HG03135 (cell line): ENCODE data around the gene NCOR1.
"Not testable (repeated sequence)": the region's sequence is repeated elsewhere in the genome, so short reads cannot be mapped to it uniquely, and the experiment has no call there.

Experiments used
- ATAC-seq: cut with Tn5 transposase; IDR thresholded peaks from one replicate; pipeline ENCODE4 v1.9.1; 2021; ENCODE audit warnings: mild to moderate bottlenecking, moderate library complexity; ENCODE audit not compliant: unreplicated experiment

Gene NCOR1

DNA sequence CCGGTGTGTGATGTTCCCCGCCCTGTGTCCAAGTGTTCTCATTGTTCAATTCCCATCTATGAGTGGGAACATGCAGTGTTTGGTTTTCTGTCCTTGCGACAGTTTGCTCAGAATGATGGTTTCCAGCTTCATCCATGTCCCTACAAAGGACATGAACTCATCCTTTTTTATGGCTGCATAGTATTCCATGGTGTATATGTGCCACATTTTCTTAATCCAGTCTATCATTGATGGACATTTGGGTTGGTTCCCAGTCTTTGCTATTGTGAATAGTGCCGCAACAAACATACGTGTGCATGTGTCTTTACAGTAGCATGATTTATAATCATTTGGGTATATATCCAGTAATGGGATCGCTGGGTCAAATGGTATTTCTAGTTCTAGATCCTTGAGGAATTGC, 63.0 kb downstream of the NCOR1 start:
- not testable (repeated sequence) for ATAC-seq

DNA sequence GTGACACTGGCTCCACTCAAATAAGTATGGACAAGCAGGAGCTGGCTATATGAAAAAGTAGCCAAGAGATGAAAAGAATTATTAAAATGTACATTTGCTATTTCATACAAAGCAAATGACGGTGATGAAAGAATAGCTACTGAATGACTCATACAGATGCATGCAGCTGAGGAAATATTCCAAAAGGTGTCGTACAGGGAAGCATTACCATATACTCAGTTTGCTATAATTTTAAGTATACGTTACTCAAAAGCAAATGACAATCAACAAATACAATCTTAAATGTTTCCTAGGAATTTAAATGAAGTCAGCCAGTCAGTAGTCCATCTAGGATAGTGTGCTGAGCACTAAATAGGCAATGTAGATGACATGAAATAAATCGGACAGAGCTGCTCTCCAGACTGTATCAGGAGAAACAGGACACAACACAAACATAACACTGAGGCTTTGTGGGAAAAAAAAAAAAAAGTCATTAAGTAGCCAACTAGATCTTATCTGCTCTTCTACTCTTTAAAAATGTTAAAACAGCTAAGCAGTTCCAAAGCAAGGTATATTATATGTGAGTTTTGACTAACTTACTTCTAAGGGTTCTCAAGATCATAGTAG, 65.0 kb downstream of the NCOR1 start:
- no peak for ATAC-seq

DNA sequence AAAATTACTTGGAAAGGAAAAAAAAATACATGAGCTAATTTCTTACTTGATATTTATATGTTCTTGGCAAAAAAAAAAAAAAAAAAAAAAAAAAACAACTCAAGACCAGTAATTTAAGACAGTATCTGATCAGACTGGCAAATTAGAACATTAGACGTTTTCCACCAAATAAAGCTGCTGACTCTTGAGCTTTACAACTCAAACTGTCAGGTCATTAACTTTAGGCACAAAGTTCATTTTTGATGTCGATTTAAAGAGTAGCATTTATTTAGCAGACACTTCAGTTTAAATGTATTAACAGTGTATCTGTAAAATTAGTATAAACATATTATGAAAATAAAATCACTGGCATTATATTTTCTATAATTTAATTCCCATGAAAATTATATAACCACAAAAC, 66.7 kb downstream of the NCOR1 start:
- ATAC-seq, result no peak

DNA sequence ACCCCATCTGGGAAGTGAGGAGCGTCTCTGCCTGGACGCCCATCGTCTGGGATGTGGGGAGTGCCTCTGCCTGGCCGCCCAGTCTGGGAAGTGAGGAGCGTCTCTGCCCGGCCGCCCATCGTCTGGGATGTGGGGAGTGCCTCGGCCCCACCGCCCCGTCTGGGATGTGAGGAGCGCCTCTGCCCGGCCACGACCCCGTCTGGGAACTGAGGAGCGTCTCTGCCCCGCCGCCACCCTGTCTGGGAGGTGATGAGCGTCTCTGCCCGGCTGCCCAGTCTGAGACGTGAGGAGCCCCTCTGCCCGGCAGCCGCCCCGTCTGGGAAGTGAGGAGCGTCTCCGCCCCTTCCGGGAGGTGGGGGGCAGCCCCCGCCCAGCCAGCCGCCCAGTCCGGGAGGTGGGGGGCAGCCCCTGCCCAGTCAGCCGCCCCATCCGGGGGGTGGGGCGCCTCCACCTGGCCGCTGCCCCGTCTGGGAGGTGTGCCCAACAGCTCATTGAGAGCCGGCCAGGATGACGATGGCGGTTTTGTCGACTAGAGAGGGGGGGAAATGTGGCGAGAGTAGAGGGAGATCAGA, 69.9 kb downstream of the NCOR1 start:
- ATAC-seq, result not testable (repeated sequence)

DNA sequence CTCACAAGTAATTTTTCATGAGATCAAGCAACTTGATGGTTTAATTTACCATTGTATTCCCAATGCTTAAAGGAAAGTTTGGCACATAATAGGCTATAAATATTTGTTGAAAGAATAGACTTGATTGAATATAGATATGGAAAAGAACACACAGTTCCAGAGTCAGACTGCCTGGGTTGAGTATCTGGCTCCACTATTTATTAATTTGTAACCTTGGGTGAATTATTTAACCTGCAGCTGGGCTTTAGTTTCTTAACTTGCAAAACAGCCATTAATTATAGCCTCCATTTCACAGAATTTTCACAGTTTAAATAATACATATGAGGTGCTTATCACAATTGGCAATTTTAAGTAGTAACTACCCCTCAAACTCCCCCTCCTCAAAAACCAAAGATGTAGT, 73.6 kb downstream of the NCOR1 start:
- ATAC-seq, result no peak

DNA sequence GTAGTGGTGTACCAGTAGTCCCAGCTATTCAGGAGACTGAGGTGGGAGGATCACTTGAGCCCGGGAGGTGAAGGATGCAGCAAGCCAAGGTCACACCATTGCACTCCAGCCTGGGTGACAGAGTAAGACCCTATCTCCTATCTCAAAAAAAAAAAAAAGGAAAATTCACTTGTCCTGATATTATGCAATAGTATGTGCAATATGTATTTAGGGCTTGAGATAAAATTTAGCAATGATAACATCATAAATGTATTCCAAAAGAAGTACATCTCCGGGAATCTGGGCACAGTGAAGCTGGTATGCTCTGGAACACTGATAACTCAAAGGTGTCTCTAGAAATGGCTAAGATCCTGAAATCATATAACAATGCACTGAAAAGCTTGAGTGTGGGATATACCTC, 74.5 kb downstream of the NCOR1 start:
- ATAC-seq, result no peak

DNA sequence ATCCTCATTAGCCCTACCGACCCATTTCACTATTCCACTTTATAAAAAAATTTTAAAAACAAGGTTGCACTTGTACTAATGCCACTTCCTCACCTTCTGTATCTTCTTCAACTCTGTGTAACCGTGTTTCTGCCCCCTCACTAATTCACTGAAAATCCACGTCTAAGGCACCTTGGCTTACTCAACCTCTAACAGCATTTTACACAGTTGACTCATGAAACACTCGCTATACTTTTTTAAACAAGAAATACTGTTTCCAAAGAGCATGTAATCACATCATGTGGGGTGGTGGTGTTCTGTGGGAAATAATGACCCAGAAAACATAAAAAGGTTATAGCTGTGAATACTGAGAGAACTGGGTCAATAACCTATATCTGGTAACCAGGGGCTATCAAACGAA, 79.9 kb downstream of the NCOR1 start:
- ATAC-seq, result no peak

DNA sequence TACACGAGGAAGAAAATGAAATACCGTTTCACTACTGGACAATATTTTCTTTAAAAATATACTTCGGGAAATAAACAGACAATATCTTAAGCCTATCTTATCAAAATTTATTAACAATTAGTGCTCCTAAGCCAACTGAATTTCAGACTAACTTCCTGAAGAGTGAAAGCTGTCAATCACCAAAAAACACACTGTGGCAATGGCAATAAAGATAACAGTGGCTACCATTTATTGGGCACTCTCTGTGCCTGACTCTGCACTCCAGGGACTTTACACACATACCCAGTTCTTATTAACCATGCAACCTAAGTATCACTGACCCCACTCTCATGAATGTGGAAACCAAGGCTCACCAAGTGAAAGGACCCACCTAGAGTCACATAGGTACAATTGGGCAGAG, 83.7 kb downstream of the NCOR1 start:
- ATAC-seq, result no peak

DNA sequence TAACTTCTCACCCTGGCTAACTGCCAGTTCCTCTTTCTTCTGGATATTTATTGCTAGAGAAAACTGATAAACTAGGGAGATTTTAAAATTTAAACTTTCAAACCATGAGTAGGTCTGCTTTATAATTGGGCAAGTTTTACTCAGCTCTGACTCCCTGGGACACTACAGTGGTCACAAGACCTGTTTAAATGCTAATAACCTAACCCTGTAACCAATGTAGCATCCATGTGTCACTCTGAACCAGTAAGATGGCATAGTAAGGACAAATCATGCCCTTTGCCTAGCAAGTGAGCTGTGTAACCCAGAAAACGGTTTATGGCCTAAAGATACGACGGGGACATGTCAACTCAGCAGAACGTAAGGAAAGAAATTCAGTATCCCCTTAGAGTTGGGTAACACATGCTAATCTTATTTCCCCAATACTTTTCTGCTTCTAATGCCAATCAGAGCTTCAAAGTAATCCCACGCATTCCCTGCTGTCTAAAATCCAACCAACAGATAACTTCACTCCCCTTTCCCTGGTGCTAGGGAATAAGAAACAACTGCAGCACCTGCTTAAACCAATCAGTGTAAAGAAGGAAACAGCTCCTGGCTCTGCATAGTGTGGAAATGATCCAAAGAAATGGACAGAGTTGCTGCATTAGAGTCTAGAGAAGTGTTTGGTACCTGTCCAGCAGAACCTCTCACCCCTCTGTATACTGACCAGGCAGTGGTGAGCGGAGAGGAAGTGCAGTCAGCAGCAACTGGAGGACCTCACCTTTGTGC, 85.7 kb downstream of the NCOR1 start:
- no peak for ATAC-seq

DNA sequence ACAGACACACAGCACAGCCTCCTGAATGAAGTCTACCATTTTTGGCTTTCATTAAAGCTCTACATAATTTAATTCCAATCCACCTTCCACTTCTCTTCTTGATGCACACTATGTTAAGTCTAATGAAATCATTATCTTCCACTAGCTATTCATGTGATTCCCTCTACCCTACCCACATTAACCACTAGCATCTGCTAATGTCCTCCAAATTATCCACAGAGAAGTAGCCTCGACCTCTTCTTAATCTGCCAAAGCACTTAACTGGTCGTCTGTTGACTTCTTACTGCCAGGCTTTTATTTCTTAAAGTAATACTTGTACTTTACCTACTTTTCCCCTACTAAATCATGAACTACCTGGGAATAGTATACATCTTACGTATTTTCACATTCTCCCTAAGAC, 91.8 kb downstream of the NCOR1 start:
- ATAC-seq, result no peak

DNA sequence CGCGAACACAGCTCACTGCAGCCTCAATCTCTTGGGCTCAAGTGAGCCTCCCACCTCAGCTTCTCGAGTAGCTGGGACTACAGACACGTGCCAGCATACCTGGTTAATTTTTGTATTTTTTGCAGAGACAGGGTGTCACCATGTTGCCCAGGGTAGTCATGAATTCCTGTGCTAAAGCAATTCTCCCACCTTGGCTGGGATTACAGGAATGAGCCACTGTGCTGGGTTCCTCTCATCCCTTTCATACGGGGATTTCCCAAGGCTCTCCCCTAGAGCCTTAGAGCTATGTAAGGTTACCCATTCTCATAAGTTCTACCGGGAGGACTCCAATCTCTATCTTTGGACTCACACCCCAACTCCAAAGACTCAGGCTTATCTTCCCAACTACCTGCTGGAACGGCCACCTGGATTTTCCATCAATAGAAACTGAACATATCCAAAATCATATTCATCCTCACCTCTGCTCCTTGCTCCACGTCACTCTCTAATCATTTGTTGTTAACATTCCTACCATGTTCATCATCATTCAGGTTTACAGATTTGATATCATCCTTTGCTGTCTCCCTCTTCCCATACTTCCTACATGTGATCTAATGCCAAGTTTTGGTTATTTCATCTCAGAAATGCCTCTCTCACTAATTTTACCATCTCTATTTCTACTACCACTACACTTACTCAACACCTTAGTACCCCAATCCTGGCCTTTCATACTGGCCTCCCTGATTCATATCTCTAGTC, 92.5 kb downstream of the NCOR1 start:
- no peak for ATAC-seq

DNA sequence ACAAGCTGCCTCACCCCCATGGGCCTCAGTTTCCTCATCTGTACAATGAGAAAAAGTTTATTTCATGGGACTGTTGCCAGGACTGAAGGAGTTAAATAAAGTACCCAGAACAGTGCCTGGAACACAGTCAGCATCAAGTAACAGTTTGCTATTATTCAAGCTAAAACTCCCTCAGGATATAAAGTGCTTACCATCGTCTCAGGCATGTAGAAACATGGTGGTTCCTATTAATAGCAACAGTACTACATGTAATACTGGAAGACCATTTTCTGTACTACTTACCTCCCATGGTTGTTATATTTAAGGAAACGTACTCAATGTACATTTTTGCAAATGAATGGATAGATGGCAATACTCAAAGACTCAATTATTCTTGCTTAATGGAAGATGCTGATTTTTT, 93.4 kb downstream of the NCOR1 start:
- no peak for ATAC-seq

DNA sequence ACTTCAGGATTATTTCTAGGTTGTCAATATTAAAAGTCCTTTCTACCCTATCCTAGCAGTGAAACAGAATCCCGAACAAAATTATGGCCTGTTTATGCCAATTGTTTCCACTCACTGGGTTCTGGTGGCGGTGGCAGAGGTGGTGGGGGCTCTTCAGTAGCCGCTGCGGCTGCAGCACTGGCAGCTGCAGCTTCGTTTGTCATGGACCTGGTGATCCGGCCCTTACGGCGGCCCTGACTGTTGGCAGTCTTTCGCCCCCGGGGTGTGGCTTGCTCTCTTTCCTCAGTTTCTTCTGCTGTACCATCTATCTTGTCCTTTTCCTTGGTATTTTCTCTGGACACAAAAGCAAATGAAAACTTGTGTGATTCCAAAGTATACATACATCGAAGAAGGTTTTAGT, 94.4 kb downstream of the NCOR1 start:
- ATAC-seq, result no peak

DNA sequence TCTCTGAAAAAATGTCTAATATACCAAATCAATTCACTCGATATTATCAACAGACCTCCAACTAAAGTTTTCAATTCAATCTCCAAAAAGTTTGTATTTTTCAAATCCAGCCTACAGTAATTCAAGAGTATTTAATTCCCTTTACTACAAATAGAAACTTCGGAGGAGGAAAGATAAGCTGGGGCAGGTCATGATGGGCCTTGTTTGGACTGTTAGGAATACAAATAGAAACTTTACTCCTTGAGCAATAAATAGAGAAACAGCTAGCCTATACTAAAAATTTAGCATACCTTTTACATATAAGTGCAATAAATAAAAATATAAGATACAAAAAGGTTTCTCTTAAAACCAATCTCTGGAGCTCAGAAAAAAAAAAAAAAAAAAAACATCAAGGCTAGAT, 98.2 kb downstream of the NCOR1 start:
- ATAC-seq, result no peak

DNA sequence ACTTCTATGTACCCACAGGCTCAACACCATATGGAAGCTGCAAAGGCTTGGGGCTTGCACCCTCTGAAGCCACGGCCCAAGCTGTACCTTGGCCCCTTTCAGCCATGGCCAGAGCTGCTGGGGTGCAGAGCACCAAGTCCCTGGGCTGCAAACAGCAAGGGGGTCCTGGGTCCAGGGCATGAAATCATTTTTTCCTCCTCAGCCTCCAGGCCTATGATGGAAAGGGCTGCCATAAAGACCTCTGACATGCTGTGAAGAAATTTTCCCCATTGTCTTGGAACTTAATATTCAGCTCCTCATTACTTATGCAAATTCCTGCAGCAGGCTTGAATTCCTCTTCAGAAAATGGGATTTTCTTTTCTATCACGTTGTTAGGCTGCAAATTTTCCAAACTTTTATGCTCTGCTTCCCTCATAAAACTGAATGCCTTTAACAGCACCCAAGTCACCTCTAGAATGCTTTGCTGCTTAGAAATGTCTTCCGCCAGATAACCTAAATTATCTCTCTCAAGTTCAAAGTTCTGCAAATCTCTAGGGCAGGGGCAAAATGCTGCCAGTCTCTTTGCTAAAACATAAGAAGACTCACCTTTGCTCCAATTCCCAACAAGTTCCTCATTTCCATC, 100.1 kb downstream of the NCOR1 start:
- ATAC-seq, result not testable (repeated sequence)

DNA sequence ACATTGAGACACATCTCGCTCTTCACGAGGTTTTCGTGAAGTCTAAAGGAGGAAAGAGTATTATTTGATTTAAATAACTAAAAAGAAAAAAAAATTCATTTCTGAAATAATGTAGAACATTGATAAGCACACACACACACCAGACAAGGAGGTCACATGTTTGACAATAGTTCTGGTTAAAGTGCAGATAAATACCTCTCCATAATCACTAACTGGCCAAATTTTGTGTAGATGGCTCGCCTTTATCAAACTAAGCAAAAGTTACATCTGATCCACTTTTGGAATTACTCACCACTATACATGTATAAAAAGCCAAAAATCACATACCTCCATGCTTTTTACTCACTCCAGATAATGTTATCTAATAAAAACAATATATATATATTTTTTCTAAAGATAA, 106.5 kb downstream of the NCOR1 start:
- ATAC-seq, result no peak

DNA sequence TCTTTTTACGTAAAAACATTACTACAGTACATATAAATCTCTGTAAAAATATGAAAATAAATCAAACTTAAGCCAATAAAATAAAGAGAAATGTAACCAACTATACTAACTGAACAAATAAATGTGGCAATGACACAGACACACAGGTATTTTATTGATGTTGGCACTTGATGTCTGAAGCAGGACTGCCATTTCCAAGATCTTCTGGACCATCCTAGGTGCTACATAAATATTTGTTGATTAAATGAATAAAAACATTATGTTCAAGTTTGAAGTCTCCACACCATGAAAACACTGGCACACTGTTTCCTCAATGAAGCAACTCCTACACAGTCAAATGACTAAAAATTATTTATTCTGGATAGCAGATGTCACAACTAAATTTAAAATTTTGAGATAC, 106.9 kb downstream of the NCOR1 start:
- ATAC-seq, result no peak

DNA sequence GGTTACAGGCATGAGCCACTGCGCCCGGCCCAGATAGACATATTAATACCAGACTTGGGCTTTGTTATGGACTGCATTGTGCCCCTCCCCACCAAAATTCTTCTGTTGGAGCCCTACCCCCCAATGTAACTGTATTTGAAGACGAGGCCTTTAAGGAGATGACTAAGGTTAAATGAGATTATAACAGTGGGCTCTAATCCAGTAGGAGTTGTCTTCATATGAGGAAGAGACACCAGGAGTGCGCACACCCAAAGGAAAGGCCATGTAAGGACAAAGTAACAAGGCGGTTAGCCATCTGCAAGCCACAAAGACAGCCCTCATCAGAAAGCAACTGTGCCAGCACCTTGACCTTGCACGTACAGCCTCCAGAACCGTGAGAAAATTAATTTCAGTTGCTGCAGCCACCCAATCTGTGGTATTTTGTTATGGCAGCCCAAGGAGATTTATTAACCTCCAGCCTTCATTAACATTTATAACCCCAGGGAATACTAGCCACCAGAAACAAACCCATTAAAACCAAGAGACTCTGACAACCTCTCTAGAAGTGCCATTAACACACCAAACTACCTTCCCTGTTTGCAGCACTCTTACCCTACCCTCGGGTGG, 108.1 kb downstream of the NCOR1 start:
- ATAC-seq, result no peak

DNA sequence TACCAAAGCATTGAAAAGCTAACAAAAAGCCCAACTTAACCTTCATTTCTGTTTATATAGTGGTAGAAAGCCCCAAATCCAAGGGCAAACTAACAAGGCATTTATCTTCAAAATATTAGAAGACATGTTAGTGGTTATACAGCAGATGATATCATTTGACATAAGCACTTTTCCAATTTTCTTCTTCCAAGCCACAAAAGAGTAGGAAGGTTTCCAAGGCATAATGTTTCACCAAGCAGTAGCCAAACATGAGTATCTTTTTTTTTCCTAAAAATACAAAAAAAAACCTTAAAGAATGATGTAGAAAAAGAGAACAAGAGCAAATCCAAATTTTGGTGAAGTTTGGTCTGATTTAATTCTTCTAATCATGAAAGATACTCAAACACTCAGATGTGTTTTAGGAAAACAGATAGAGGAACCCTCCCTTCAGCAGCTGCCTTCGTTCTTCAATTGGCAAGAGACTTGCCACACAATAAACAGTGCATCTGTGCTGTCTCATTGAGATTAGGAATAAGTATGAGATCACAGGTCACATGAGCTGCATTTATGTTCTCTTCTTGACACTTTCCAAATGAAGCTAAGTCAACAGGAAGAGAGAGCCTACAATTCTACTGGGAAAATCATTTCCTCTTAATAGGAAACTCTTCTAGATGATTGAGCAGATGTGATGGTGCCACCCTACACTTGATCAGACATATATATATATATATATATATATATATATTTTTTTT, 109.0 kb downstream of the NCOR1 start:
- no peak for ATAC-seq

DNA sequence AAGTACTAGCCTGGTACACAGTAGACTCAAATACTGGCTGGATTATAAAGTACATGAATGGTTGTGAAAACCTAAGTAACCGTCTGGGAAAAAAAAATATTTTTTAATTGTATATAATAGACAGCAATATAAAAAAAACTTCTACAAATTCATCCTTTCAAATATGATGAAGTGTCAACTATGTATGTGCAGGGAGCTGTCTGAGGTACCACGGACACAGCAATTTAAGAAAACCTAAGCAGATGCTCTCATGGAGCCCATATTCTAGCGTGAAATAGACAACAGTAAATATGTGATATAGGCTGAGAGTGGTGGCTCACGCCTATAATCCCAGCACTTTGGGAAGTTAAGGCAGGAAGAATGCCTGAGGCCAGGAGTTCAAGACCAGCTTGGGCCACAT, 111.1 kb downstream of the NCOR1 start:
- no peak for ATAC-seq
